Right atrium auricular region (tissue), 2 donors: Measurements from ENCODE around the gene DDIT4. TPM values are rescaled to one million over a fixed set of nuclear protein-coding genes. Genes with fewer than 3 reads are reported as not detected.
"Not testable (repeated sequence)": the region's sequence is repeated elsewhere in the genome, so short reads cannot be mapped to it uniquely, and the experiment has no call there.

Source experiments
- DNase-seq: peaks from one replicate; pipeline ENCODE4 v3.0.0-alpha.2; 2019; ENCODE audit warnings: low spot score
- H3K27ac ChIP-seq, 2 donors: fragments of 200-600 bp; sonication (generic); 1 replicate in 1 of 2; 2 replicates in 1 of 2; pipeline ENCODE4 v1.5.1; 2016 to 2019
- H3K27me3 ChIP-seq, 2 donors: fragments of 200-600 bp; sonication (generic); one replicate each; pipeline versions ENCODE4 v1.5.1 to v1.6.0; 2017 to 2019
- H3K36me3 ChIP-seq: fragments of 200-600 bp; sonication (generic); one replicate; pipeline ENCODE4 v1.5.1; 2016
- H3K4me1 ChIP-seq, 2 donors: fragments of 200-600 bp; sonication (generic); one replicate each; pipeline versions ENCODE4 v1.5.1 to v1.6.0; 2017 to 2019
- H3K4me3 ChIP-seq, 2 donors: fragments of 200-600 bp; sonication (generic); 1 replicate in 1 of 2; 2 replicates in 1 of 2; pipeline ENCODE4 v1.5.1; 2017 to 2019; ENCODE audit warnings: mild to moderate bottlenecking in 1 of 2, moderate library complexity in 1 of 2
- H3K9me3 ChIP-seq, 2 donors: fragments of 200-600 bp; sonication (generic); one replicate each; pipeline ENCODE4 v1.5.1; 2019
- CTCF ChIP-seq, 2 donors: fragments of 200-600 bp; sonication (generic); IDR thresholded peaks; one replicate each; pipeline ENCODE4 v1.5.1; 2019; ENCODE audit warnings: antibody characterized with exemption in 2 of 2
- total RNA-seq, 2 donors: library from RNA; depleted of rRNA; stranded (reverse); fragments of >200 nt; gene quantifications; one replicate each; pipeline ENCODE4 v1.1.0, GENCODE V29; 2016

The DDIT4 gene
- total RNA-seq: 100 to 1,000 TPM; 100 to 136 TPM

DNA sequence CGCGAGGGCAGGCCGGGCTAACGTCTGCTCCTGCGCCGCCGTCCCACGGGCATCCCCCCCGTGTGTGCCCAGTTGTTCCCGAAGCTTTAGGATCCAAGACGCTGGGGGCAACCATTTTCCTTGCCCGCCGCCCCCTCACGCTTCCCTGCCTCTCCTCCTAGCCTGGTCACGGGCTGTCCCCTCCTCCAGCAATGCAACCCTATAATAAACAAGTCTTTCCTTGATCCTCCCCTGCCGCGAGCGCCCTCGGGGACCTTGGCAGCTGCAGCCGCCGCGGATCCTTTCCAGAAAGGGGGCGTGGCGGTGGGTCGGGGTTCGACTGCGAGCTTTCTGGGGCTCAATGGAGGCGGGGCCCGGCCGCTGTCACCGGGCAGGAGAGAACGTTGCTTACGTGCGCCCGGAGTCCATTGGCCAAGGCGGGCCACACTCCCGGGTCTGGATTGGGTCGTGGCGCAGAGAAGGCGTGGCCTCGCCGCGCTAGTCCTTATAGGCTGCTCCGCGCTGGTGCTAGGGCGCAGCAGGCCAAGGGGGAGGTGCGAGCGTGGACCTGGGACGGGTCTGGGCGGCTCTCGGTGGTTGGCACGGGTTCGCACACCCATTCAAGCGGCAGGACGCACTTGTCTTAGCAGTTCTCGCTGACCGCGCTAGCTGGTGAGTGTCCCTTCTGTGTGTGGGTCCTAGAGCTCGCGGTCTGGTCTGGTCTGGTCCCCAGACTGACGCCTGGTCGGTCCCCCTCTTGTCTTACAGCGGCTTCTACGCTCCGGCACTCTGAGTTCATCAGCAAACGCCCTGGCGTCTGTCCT is at the start of gene DDIT4:
Gene DDIT4 (plus strand): TSS at position 515 of the 803 bp plus-strand sequence. CDS start 293 bp downstream, outside the sequence.
- no peaks in the 10 kb centered on the region for H3K9me3 ChIP-seq
- peak; percentile 100 for DNase-seq
- no peaks in the 10 kb centered on the region for H3K27me3 ChIP-seq
- peaks cover 0 to 42% of the 10 kb centered on the region in 2 donors for H3K4me1 ChIP-seq
- no peak for TF ChIP-seq CTCF (IDR thresholded peaks at IDR 0.05)
- H3K36me3 ChIP-seq: peaks cover 26% of the 10 kb centered on the region
- peak within 1 kb of the TSS; percentile 99 for H3K27ac ChIP-seq
- H3K4me3 ChIP-seq: peak within 1 kb of the TSS; percentile 89 to 99

DNA sequence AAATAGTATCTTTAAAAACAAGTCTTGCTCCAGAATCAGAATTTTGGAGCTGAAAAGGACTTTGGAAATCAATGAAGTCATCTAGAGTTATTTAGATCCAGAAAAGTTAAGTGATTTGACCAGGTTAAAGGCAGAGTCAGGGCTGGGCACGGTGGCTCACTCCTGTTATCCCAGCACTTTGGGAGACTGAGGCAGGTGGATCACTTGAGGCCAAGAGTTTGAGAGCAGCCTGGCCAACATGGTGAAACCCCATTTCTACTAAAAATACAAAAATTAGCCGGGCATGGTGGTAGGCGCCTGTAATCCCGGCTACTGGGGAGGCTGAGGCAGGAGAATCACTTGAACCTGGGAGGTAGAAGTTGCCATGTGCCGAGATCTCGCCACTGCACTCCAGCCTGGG is 49.5 kb upstream of the DDIT4 start:
- not testable (repeated sequence) for DNase-seq, H3K4me3 ChIP-seq, H3K27me3 ChIP-seq, H3K9me3 ChIP-seq
- H3K27ac ChIP-seq: peak overlapping the region; percentile 79 to 80
- H3K4me1 ChIP-seq: peaks cover 0 to 44% of the 10 kb centered on the region in 2 donors
- H3K36me3 ChIP-seq: peaks cover 14% of the 10 kb centered on the region

DNA sequence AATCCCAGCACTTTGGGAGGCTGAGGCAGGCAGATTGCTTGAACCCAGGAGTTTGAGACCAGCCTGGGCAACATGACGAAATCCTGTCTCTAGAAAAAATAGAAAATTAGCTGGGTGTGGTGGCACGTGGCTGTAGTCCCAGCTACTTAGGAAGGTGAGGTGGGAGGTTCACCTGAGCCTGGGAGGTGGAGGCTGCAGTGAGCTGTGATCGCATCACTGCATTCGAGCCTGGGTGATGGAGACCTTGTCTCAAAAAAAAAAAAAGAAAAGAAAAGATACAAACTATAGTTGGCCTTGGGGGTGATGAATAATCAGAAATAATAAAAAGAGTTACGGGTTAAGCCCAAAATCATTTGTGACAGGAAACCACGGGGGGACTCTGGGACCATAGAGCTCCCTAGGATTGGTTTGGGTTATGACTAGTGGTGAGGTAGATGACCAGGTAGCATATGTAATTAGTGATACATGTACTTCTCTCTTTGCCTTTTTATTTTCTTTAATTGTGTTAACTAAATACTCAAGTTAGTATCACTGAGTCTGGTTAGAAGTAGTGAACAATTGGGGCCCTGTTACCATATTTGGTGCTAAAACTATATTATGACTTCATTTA is 47.2 kb upstream of the DDIT4 start:
- H3K36me3 ChIP-seq: peaks cover 14% of the 10 kb centered on the region
- peaks cover 0 to 54% of the 10 kb centered on the region in 2 donors for H3K4me1 ChIP-seq

GRCh38 chr10:72227826-72228225 is 45.9 kb upstream of the DDIT4 start:
- H3K27me3 ChIP-seq: no peaks in the 10 kb centered on the region
- TF ChIP-seq CTCF (IDR thresholded peaks at IDR 0.05): no peak
- no peak overlapping the region for H3K4me3 ChIP-seq
- H3K27ac ChIP-seq: peak overlapping the region; percentile 50 to 75
- H3K9me3 ChIP-seq: no peaks in the 10 kb centered on the region
- peaks cover 0 to 43% of the 10 kb centered on the region in 2 donors for H3K4me1 ChIP-seq
- peaks cover 21% of the 10 kb centered on the region for H3K36me3 ChIP-seq
- DNase-seq: no peak

More for the DNA sequence above, 47.2 kb upstream of the DDIT4 start:
- Histone ChIP-seq H3K9me3 (no peaks in the 10 kb centered on the region), H3K27me3 (no peaks in the 10 kb centered on the region), H3K4me3 (no peak overlapping the region), H3K27ac (no peak overlapping the region)
- DNase-seq: no peak
- no peak for TF ChIP-seq CTCF (IDR thresholded peaks at IDR 0.05)

- Histone ChIP-seq H3K27ac (peak overlapping the region; percentile 50 to 75), H3K4me1 (peaks cover 0 to 40% of the 10 kb centered on the region in 2 donors), H3K27me3 (no peaks in the 10 kb centered on the region), H3K4me3 (no peak overlapping the region), H3K9me3 (no peaks in the 10 kb centered on the region), H3K36me3 (peaks cover 26% of the 10 kb centered on the region)
- no peak for DNase-seq
- TF ChIP-seq CTCF (IDR thresholded peaks at IDR 0.05): no peak
Measured at GRCh38 chr10:72228318-72228751, 45.4 kb upstream of the DDIT4 start.
